Measurements from ENCODE around the gene RASSF7.

Gene RASSF7

GRCh38 chr11:528815-529727, 31.7 kb upstream of the RASSF7 start:
- Histone ChIP-seq H3K4me3 (replicated peaks; ENCODE audit: low read depth, low read length) (no peak overlapping the region), H3K27me3 (replicated peaks; ENCODE audit: control insufficient read depth, insufficient read depth, low read length) (no peaks in the 10 kb centered on the region), H3K36me3 (ENCODE audit: control insufficient read depth, insufficient read depth, low read length) (peaks cover 18% of the 10 kb centered on the region)
- TF ChIP-seq CTCF (IDR thresholded peaks at IDR 0.05; ENCODE audit: insufficient read depth, low read length, poor library complexity, severe bottlenecking), result no peak
- DNase-seq (ENCODE audit: extremely low read depth, insufficient read length), result no peak

DNA sequence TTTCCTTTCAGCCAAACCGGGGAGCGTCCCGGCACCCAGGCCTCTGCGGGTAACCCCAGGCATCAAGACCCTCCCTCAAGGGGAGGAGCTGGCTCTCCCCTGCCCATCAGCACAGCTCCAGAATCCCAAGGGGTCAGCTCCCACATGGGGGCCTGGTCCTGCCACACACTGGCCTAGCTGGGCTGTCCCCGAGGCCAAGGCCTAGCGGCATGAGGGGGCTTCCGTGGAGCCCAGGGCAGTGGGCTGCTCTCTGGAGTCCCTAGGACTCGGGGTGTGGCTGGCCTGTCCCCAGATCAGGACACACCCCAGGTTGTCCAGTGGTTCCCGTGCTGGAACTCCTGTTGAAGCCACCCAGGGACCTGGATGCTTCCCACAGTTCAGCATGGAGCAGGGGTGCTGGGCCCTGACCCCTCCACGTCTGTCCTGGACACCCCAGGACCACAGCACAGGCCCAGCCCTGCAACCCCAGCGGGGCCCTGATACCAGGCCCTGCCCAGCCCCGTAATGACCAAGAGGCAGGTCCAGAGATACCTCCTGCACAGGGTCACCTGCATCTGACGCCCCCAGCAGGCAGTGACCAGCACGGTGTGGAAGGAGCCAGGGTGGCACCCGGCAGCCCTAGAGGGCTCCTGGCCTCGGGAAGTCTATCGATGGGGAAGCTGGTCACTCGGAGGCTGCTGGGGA, 30.9 kb upstream of the RASSF7 start:
- Histone ChIP-seq H3K27me3 (replicated peaks; ENCODE audit: control insufficient read depth, insufficient read depth, low read length) (no peaks in the 10 kb centered on the region), H3K36me3 (ENCODE audit: control insufficient read depth, insufficient read depth, low read length) (peaks cover 18% of the 10 kb centered on the region), H3K4me3 (replicated peaks; ENCODE audit: low read depth, low read length) (no peak overlapping the region)
- DNase-seq (ENCODE audit: extremely low read depth, insufficient read length), result no peak
- no peak for TF ChIP-seq CTCF (IDR thresholded peaks at IDR 0.05; ENCODE audit: insufficient read depth, low read length, poor library complexity, severe bottlenecking)

- Histone ChIP-seq H3K4me3 (replicated peaks; ENCODE audit: low read depth, low read length) (no peak overlapping the region), H3K27me3 (replicated peaks; ENCODE audit: control insufficient read depth, insufficient read depth, low read length) (no peaks in the 10 kb centered on the region), H3K36me3 (ENCODE audit: control insufficient read depth, insufficient read depth, low read length) (peaks cover 18% of the 10 kb centered on the region)
- no peak for DNase-seq (ENCODE audit: extremely low read depth, insufficient read length)
- TF ChIP-seq CTCF (IDR thresholded peaks at IDR 0.05; ENCODE audit: insufficient read depth, low read length, poor library complexity, severe bottlenecking), result no peak
Measured at GRCh38 chr11:530960-531831, 29.6 kb upstream of the RASSF7 start.

GRCh38 chr11:531919-532526, 28.7 kb upstream of the RASSF7 start:
- DNase-seq (ENCODE audit: extremely low read depth, insufficient read length), result no peak
- no peak overlapping the region for H3K4me3 ChIP-seq (replicated peaks; ENCODE audit: low read depth, low read length)
- TF ChIP-seq CTCF (IDR thresholded peaks at IDR 0.05; ENCODE audit: insufficient read depth, low read length, poor library complexity, severe bottlenecking), result no peak
- peaks cover 18% of the 10 kb centered on the region for H3K36me3 ChIP-seq (ENCODE audit: control insufficient read depth, insufficient read depth, low read length)
- H3K27me3 ChIP-seq (replicated peaks; ENCODE audit: control insufficient read depth, insufficient read depth, low read length), result no peaks in the 10 kb centered on the region

GRCh38 chr11:532527-532985, 28.2 kb upstream of the RASSF7 start:
- no peak for TF ChIP-seq CTCF (IDR thresholded peaks at IDR 0.05; ENCODE audit: insufficient read depth, low read length, poor library complexity, severe bottlenecking)
- peaks cover 18% of the 10 kb centered on the region for H3K36me3 ChIP-seq (ENCODE audit: control insufficient read depth, insufficient read depth, low read length)
- no peaks in the 10 kb centered on the region for H3K27me3 ChIP-seq (replicated peaks; ENCODE audit: control insufficient read depth, insufficient read depth, low read length)
- H3K4me3 ChIP-seq (replicated peaks; ENCODE audit: low read depth, low read length), result no peak overlapping the region
- DNase-seq (ENCODE audit: extremely low read depth, insufficient read length), result no peak
